NCI-H226 (cell line): ENCODE data around the gene POLR2J.
"Not testable (repeated sequence)": the region's sequence is repeated elsewhere in the genome, so short reads cannot be mapped to it uniquely, and the experiment has no call there.

ENCODE experiments used
- DNase-seq: peaks from one replicate; pipeline ENCODE4 v3.0.0-alpha.2; 2015

Gene POLR2J

DNA sequence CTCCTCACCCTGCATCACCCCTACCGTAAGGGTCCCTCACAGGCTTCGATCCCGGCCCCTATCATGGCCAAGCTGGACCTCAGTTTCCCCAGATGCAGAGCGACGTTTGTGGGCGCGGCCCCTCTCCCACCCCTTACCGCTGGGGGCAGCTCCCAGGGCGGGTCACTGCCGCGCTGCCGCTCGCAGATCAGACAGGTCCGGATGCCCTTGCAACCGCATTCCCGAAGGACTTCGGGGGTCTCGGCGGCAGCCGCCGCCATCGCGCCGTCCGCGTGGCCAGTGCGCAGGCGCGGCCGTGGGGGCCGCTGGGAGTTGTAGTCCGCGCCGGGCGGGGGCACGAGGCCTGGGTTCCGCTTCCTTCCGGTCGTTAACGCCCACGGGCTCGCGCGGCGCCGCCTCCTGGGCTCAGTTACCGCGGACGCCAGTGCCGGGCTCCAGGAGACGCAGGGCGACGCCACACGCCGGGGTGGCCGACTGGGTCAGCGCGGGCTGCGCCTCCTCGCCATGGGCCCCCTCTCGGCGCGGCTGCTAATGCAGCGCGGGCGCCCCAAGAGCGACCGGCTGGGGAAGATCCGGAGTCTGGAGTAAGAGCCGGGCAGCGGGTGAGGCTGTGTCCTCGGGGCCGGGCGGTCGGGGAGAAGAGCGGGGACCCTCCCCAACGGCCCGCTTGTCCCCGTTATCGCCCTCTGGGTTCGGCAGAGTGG, 14.0 kb downstream of the POLR2J start, which contains the start of the genes ALKBH4 and LRWD1:
TSS of gene ALKBH4 (minus strand) at position 287 of the 704 bp plus-strand sequence. CDS start at position 260, 27 bp downstream.
TSS of gene LRWD1 (plus strand) at position 408 of the 704 bp plus-strand sequence. CDS start at position 505, 97 bp downstream.
- peak; percentile 82 for DNase-seq

DNA sequence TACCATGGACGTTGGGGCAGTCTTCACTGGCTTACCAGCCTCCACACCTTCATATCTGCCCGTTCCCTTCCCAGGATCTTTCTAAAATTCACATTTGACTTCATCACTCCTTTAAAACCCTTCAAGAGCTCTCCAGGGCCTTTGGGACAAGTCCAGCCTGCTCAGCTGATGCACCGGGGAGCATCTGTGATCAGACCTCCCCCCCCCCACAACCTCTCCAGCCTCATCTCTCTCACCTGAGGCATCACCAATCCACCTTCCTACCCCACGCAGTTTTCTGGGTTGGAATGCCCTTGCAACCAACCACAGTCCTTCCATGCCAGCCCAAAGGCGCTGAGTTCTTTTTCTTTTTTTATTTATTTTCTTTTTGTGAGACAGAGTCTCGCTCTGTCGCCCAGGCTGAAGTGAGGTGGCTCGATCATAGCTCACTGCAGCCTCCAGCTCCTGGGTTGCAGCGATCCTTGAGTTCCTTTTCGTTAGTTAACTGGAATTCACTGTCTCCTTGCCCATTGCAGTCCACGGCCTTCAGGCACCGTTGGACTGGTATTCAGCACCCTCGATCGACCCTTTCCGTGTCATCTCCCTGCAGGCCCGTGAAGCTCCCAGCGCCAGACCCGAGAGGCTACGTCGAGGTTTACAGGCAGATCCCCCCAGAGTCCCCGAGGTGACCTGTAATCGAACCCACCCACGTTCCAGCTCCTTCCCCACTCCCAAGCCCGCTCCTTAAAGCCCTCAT, 14.7 kb downstream of the POLR2J start:
- DNase-seq: no peak

DNA sequence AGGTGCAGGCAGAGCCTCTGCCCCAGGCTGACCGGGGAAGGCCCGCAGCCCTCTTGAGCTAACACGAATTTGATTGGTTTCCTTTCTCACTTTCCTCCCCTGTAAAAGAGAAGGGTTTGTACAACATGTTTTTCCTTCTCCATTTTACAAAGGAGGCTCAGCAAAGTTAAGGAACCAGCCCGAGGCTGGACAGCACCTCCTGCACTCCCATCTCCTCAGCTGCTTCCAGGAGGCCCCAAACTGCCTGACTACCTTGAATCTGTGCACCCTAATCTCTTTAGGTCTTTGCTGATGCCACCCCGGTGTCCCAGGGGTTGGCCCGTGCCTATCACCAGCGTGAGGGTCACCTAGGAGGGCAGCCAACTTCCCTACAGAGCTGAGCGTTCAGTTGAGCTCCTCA, 18.3 kb downstream of the POLR2J start:
- no peak for DNase-seq

DNA sequence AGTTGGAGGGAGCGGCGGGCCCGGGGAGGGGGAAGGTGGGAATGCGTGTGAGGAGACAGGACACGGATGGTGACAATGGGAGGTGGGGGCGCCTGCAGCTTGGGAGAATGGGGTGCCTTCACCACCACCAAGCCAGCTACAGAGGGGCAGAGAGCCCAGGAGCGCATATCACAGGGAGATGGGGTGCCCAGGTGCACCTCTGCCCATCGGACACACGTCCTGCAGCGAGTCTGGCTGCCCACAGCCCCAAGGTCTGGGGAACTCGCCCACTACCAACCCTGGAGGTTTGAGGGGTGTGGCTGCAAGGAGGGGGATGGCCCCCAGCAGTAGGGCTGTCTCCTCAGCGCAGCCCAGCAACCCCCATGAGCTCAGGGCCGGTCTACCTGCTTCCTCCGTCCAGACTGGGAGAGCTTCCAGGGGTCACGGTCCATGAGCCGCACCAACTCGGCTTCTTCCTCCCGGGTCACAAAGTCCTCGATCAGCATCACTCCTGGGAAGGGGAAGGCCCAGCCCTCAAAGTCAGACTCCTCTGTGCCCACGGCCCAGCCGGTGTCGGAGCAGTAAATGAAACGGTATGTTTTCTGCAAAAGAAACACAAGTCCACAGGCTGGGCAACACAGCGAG, 19.4 kb downstream of the POLR2J start:
- no peak for DNase-seq

DNA sequence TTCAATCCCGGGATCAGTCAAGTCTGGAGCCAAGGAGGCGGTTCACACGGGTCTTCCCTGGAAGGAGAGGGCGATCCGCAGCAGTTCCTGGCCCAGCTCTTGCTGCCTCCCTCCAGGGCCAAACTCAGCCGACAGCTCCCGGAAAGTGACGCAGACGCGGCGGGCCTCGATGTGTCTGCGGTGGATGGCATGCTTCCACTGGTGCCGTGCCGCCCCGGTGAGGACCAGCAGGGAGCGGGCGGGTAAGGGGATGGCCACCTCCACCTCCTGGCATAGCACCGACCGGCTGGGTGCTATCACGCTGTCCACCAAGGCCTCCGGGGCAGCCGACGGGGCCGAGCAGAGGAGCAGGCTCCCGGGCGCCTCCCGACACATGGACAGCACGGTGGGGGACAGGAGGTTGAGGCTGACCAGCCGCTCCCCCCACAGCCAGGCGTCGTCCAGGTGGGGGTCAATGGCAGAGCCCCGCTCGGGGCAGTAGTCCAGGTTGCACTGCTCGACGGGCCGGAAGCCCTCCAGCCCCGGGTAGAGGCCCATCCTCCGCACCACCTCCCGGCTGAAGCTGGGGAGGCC, 21.3 kb downstream of the POLR2J start:
- no peak for DNase-seq

DNA sequence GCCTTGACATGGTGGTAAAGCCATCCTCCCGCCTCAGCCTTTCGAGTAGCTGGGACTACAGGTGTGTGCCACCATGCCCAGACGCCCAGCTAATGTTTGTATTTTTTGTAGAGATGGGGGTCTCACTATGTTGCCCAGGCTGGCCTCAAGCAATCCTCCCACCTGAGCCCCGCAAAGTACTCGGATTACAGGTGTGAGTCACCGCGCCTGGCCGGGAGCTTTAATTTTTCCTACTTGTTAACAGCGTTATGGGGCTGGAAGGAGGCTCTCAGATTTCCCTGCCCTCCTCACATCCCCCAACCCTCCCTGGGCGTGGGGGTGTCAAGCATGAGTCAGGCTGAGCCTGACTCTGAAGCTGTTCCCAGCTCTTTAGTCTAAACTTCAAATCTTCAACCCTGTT, 22.4 kb downstream of the POLR2J start:
- DNase-seq: peak; percentile 75

DNA sequence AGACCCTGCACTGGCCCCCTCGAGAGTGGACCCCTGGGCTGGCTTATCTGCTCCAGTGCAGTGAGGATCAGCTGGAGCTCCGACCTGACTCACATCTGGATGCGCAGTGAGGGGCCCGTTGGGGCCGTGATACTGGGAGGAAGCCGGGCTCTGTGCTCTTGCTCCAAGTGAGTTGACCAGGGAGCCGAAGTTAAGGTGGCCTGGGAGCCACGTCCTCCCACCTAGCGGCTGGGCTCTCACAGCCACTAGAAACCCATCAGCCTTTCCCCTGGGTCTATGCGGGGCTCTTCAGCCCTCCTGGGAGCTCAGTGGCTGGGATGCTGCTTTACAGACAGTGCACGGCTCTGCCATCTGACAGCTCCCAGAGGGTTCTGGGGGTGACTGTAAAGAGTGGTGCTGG, 23.1 kb downstream of the POLR2J start:
- DNase-seq: no peak

DNA sequence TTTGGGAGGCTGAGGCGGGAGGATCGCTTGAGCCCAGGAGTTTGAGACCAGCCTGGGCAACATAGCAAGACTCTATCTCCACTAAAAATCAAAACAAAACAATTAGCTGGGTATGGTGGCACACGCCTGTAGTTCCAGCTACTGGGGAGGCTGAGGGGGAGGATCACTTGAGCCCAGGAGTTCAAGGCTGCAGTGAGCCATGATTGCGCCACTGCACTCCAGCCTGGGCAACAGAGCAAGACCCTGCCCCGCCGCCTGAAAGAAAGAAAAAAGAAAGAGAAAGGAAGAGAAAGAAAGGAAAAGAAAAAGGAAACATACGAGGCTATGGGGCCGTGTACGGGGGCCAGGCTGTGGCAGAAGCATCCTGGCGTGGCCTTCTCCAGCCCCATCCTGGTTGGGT, 23.8 kb downstream of the POLR2J start:
- DNase-seq: not testable (repeated sequence)

DNA sequence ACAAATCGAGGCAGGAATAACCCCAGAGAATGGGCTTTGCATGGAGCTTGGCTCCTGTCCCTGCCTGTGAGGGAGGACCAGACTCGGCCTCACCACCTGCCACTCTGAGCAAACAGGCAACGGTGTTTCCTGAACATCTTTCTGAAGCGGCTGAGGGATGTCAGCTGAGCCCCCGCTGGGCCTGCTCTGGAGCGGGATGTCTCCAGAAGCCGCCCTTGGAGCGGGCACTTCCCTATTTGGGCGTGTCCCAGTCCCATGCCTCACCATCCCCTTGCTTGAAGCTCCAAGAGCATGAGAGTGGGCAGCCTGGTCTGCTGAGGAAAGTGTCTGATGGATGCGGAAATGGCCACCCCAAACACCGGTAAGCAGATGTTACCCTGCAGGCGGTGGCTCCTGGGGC, 24.3 kb downstream of the POLR2J start:
- DNase-seq: no peak

DNA sequence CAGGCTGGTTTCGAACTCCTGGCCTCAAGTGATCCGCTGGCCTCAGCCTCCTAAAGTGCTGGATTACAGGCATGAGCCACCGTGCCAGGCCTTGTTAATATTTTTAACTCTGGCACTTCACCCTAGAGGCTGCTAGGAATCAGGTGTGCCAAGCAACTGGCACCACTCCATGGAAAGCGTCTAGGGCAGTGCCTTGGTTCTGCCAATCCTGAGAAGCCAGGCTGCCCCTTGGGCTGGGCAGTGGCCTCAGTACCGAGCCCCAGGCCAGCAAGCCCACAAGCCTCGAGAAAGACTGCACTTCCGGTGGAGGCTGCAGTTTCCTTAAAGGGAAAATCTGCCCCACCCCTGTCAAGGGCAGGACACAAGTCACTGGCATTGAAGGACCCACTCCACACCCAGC, 25.4 kb downstream of the POLR2J start:
- DNase-seq: no peak

DNA sequence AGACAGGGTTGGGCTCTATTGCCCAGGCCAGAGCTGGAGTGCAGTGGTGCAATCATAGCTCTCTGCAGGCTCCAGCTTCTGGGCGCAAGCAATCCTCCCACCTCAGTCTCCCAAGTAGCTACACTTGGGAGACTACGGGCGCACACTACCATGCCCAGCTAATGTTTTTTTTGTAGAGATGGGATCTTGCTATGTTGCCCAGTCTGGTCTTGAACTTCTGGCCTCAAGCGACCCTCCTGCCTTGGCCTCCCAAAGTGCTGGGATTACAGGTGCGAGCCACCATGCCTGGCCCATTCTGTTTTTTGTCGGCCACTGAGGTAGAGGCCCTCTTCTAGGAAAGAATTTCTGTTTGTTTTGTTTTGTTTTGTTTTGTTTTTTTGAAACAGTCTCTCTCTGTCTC, 26.3 kb downstream of the POLR2J start:
- DNase-seq: no peak

DNA sequence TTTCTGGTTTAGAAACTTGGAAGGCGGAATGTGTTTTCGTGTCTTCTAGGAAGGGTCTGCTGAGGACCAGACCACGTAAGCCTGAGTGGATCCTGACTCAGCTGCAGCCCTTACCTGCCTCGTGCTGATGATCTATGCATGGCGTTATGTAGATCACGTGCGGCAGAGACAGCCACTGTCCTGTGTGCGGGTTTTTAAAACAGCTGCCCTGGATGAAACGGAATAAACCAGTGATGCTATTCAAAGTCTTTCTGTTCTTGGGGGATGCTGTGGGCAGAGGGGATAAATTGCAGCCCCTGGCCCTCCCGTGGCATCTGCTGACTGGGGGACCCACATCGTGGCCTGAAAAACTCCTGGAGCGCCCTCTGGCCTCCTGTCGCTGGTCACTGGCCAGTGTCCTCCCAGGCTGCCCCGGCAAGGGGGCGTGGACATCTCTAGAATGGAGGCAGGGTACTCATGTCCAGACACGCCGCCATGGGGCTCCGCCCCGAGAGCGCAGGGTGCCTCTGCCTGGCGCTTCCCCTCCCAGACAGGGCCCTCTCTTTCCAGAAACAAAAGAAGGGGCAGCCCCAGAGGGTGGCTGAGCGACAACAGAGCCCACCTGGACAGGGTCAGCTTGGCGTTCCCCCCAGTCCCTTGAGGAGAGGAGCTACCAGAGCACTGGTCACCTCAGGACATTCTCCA, 27.2 kb downstream of the POLR2J start:
- DNase-seq: no peak

DNA sequence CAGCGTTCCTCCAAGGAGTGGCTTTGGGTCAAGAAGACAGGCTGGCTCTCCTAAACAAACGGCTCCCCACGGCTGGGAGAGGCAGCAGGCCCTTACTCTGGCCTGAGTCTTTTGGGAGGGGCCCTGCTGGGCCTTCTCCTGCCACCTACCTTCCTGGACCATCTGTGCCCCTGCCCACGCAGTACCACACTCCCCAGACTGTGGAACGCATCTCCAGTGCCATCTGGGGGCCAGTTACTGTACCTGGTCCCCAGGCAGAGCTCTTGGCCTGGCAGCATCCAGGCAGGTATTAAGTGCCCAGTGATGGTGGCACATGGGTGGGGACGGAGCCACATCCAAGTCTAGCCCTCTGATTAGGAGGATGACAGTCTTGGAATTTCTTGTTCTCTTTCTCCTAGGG, 28.5 kb downstream of the POLR2J start:
- no peak for DNase-seq

DNA sequence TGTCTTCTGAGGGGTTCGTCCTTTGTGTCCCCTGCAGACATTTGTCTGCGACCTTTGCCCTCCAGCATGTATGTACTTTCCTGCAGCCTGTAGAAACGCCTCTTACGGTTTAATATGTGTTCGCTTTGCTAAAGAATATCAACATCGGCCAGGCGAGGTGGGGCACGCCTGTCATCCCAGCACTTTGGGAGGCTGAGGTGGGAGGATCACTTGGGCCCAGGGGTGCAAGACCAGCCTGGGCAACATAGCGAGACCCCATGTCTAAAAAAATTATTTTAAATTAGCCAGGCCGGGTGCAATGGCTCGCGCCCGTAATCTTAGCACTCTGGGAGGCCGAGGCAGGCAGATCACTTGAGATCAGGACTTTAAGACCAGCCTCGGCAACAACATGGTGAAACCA, 29.6 kb downstream of the POLR2J start:
- DNase-seq: no peak

DNA sequence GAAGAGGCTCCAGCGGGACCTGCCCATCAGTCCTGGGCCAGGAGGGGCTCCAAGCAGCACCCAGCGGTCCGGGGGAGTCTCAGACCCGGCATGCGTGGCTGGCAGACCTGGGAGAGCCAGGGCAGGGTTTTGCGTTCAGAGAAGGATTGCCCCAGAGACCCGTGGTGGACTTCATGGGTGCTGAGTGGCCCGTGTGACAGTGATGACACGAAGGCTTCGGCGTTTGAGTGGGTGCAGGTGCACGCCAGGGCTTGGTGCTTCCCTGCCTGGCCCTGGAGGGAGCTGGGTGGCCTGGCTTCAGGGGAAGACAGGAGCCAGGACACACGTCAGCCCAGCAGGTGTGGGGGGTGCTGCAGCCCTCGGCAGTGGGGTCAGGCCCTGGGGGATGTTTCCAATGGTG, 31.4 kb downstream of the POLR2J start:
- DNase-seq: no peak

DNA sequence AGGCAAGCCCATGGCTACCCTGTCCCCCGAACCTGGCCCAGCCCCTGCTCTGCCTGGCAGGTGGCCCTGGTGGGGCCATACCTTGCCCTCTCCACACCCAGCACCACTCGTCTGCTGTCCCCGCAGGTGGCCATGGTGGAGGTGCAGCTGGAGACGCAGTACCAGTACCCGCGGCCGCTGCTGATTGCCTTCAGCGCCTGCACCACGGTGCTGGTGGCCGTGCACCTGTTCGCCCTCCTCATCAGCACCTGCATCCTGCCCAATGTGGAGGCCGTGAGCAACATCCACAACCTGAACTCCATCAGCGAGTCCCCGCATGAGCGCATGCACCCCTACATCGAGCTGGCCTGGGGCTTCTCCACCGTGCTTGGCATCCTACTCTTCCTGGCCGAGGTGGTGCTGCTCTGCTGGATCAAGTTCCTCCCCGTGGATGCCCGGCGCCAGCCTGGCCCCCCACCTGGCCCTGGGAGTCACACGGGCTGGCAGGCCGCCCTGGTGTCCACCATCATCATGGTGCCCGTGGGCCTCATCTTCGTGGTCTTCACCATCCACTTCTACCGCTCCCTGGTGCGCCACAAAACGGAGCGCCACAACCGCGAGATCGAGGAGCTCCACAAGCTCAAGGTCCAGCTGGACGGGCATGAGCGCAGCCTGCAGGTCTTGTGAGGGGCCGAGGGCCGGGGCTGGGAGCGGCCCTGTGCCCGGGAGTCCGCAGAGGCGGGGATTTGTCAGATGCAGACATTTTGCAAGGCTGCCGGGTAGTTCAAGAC, 32.1 kb downstream of the POLR2J start:
- DNase-seq: no peak

DNA sequence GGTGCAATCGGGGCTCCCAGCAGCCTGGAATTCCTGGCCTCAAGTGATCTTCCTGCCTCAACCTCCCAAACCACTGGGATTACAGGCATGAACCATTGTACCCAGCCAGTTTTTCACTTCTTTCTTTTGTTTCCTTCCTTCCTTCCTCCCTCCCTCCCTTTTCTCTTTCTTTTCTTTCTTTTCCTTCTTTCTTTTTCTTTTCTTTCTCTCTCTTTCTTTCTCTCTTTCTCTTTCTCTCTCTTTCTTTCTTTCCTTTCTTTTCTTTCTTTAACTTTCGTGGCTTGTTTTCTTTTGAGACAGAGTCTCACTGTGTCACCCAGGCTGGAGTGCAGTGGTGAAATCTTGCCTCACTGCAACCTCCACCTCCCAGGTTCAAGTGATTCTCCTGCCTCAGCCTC, 33.0 kb downstream of the POLR2J start:
- no peak for DNase-seq

DNA sequence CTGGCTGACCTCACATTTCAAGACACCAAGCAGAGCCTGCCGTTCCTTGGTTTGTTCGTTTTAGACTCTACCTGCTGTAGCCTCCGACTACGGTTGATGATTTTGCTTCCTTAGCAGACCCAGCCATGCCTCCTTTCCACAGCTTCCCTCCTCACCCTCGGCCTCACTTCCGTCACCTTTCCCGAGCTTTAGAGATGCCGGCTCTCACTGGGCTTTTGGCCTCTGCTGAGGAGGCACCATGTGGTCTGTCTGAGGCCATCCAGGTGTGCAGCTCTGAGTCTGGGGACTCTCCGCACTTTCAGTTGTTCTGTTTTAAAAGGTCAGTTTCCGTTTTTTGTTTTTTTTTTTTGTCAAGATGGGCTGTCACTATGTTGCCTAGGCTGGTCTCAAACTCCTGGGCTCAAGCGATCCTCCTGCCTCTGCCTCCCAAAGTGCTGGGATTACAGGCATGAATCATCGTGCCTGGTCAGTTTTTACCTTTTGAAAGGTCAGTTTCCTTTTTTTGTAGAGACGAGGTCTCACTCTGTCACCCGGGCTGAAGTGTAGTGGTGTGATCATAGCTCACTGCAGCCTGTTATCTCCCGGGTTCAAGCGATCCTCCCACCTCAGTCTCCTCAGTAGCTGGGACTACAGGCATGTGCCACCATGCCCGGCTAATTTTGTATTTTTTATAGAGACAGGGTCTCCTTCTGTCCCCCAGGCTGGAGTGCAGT, 33.6 kb downstream of the POLR2J start:
- no peak for DNase-seq

DNA sequence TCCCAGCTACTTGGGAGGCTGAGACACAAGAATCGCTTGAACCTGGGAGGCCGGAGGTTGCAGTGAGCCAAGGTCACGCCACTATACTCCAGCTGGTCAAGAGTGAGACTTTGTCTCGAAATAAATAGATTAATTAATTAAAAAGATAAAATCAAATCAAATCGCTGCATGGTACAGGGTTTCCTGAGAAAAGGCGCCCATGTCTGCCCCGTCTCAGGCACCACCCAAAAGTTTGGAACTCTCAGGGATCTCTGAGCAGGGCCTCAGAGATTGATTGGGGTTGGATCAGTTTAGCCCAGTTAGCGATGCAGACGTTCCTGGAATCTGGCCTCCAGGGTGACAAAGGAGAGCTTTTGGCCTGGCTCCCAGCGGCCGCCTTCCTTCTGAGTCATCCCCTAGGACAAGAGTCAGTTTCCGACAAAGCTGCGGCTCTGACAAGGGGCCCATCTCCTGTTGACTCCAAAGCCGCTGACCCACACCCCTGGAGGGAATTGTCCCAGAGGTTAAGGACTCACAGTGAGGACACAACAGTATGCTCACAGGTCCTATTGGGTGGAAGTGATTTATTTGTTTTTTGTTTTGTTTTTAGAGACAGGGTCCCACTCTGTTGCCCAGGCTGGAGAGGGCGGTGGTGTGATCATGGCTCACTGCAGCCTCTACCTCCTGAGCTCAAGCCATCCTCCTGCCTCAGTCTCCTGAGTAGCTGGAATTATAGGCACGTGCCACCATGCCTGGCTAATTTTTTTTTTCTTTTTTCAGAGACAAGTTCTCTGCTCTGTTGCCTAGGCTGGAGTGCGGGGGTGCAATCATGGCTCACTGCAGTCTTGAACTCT, 38.5 kb downstream of the POLR2J start:
- DNase-seq: peak; percentile 55

DNA sequence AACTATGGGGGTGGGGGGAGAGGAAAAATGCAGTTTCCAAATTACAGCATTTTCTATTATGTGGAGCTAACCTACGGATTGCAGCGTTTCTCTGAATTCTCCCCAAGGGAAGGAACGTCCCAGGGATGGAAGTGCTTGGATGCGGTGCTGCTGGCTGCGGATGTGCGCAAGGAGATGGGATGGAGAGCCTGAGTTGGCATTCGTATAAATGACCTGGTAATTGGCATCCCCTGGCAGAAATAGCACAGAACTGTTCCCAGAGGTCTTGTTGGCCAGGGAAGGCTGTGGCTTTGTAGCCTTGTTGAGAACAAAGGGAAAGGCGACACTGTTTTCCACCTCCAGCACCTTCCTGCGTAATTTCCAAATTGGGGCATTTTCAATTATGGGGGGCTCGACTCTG, 42.6 kb downstream of the POLR2J start:
- DNase-seq: no peak

DNA sequence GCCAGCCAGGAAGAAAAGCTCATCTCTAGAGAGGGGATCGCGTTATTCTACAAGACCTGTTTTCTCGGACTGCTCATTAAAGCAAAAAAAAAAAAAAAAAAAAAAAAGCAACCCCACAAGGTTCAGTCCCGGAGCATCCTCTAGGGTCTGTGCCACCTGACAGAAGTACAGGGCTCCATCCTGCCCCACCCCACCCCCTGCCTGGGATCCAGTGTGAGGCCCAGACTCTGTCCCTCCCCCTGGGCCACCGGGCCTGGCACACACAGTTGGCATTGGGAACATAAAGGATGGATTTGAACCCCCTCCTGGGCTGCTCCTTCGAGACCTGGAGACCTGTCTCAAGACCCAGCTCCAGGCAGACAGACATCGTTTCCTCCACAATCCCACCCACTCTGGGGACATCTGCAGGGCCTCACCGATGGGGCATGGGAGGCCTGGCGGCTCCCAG, 44.7 kb downstream of the POLR2J start:
- DNase-seq: no peak
